Activated CD4-positive, alpha-beta memory T cell treated with anti-CD3 and anti-CD28 coated beads for 36 hours (primary cell): Measurements from ENCODE around the gene GRPR. TPM values are rescaled to one million over a fixed set of nuclear protein-coding genes. Genes with fewer than 3 reads are reported as not detected.
"Not testable (repeated sequence)": the region's sequence is repeated elsewhere in the genome, so short reads cannot be mapped to it uniquely, and the experiment has no call there.

Experiments
- CTCF ChIA-PET: fragments of 350-600 bp; sonication (Branson Sonifier 250); formaldehyde crosslinking; loops from one replicate; lab custom pipeline; 2021; ENCODE audit warnings: antibody characterized with exemption, inconsistent platforms; lab: Charles Lee
- POLR2A ChIA-PET: fragments of 350-600 bp; sonication (Branson Sonifier 250); formaldehyde crosslinking; loops from one replicate; lab custom pipeline; 2021; ENCODE audit warnings: antibody characterized with exemption; lab: Charles Lee
- DNase-seq: peaks from one replicate; pipeline ENCODE4 v3.0.0-alpha.2; 2020
- H3K27ac Mint-ChIP-seq: one replicate; pipeline ENCODE4 v1.8.0; 2021; ENCODE audit warnings: mixed read lengths
- H3K27me3 Mint-ChIP-seq: one replicate; pipeline ENCODE4 v1.8.0; 2021; ENCODE audit warnings: mixed read lengths
- H3K36me3 Mint-ChIP-seq: one replicate; pipeline ENCODE4 v1.8.0; 2021; ENCODE audit warnings: mixed read lengths
- H3K4me1 Mint-ChIP-seq: one replicate; pipeline ENCODE4 v1.8.0; 2021; ENCODE audit warnings: low read depth, mixed read lengths
- H3K4me3 Mint-ChIP-seq: one replicate; pipeline ENCODE4 v1.8.0; 2021; ENCODE audit warnings: mild to moderate bottlenecking, mixed read lengths
- H3K9me3 Mint-ChIP-seq: one replicate; pipeline ENCODE4 v1.8.0; 2021; ENCODE audit warnings: mixed read lengths
- intact Hi-C: fragments of 100-400 bp; cut with micrococcal nuclease; formaldehyde crosslinking; loops from one replicate; pipeline ENCODE4 v1.15.1; 2023
- total RNA-seq, 2 experiments: library from RNA; stranded (reverse); gene quantifications; one replicate each; pipeline ENCODE4 v1.2.3, GENCODE V29; 2021

Gene GRPR
- total RNA-seq, 2 experiments from 2014 or later = not detected

GRCh38 chrX:16162391-16162790 lies 39.0 kb downstream of the GRPR start:
- H3K4me3 Mint-ChIP-seq = no peak overlapping the region
- H3K27me3 Mint-ChIP-seq = no peaks in the 10 kb centered on the region
- intact Hi-C loops = no loop called here
- POLR2A ChIA-PET = no interaction called here
- no peak overlapping the region for H3K27ac Mint-ChIP-seq
- no peaks in the 10 kb centered on the region for H3K4me1 Mint-ChIP-seq
- no peaks in the 10 kb centered on the region for H3K9me3 Mint-ChIP-seq
- no peaks in the 10 kb centered on the region for H3K36me3 Mint-ChIP-seq
- CTCF ChIA-PET = no interaction called here
- DNase-seq = no peak

- H3K27ac Mint-ChIP-seq = no peak overlapping the region
- H3K27me3 Mint-ChIP-seq = no peaks in the 10 kb centered on the region
- H3K4me1 Mint-ChIP-seq = no peaks in the 10 kb centered on the region
- no peaks in the 10 kb centered on the region for H3K9me3 Mint-ChIP-seq
- no peak overlapping the region for H3K4me3 Mint-ChIP-seq
- POLR2A ChIA-PET = no interaction called here
- CTCF ChIA-PET = no interaction called here
- intact Hi-C loops = no loop called here
- DNase-seq = no peak
- no peaks in the 10 kb centered on the region for H3K36me3 Mint-ChIP-seq
Measured at GRCh38 chrX:16164748-16165147, 41.4 kb downstream of the GRPR start.

- Mint-ChIP-seq H3K27ac (no peak within 1 kb of the TSS), H3K27me3 (no peaks in the 10 kb centered on the region), H3K9me3 (no peaks in the 10 kb centered on the region), H3K4me3 (no peak within 1 kb of the TSS), H3K4me1 (no peaks in the 10 kb centered on the region), H3K36me3 (no peaks in the 10 kb centered on the region)
- POLR2A ChIA-PET = no interaction called here
- CTCF ChIA-PET = no interaction called here
- no peak for DNase-seq
- intact Hi-C loops = no loop called here
Measured at GRCh38 chrX:16167181-16167580, 43.8 kb downstream of the GRPR start, which contains the start of gene MAGEB17. Gene MAGEB17, plus strand, starts transcription at chrX:16167481. Its CDS starts 2,902 bp downstream, at chrX:16170383.

- no peaks in the 10 kb centered on the region for H3K9me3 Mint-ChIP-seq
- H3K36me3 Mint-ChIP-seq = no peaks in the 10 kb centered on the region
- no peaks in the 10 kb centered on the region for H3K4me1 Mint-ChIP-seq
- no peaks in the 10 kb centered on the region for H3K27me3 Mint-ChIP-seq
- DNase-seq = no peak
- no peak overlapping the region for H3K27ac Mint-ChIP-seq
- ChIA-PET CTCF (no interaction called here), POLR2A (no interaction called here)
- H3K4me3 Mint-ChIP-seq = no peak overlapping the region
- intact Hi-C loops = no loop called here
Measured at GRCh38 chrX:16171039-16171438, 47.7 kb downstream of the GRPR start.

GRCh38 chrX:16171944-16172343 lies 48.6 kb downstream of the GRPR start:
- POLR2A ChIA-PET = no interaction called here
- no peak overlapping the region for H3K4me3 Mint-ChIP-seq
- no peaks in the 10 kb centered on the region for H3K27me3 Mint-ChIP-seq

GRCh38 chrX:16172391-16172790 lies 49.0 kb downstream of the GRPR start:
- intact Hi-C loops = no loop called here
- DNase-seq = no peak
- Mint-ChIP-seq H3K4me1 (no peaks in the 10 kb centered on the region), H3K27me3 (no peaks in the 10 kb centered on the region), H3K9me3 (no peaks in the 10 kb centered on the region), H3K4me3 (no peak overlapping the region), H3K27ac (no peak overlapping the region), H3K36me3 (no peaks in the 10 kb centered on the region)
- ChIA-PET POLR2A (no interaction called here), CTCF (no interaction called here)

More at GRCh38 chrX:16171944-16172343, 48.6 kb downstream of the GRPR start:
- no peak for DNase-seq
- Mint-ChIP-seq H3K9me3 (no peaks in the 10 kb centered on the region), H3K36me3 (no peaks in the 10 kb centered on the region), H3K27ac (no peak overlapping the region), H3K4me1 (no peaks in the 10 kb centered on the region)
- CTCF ChIA-PET = no interaction called here
- intact Hi-C loops = no loop called here

GRCh38 chrX:16175329-16176061 lies 52.1 kb downstream of the GRPR start:
- H3K27ac Mint-ChIP-seq = no peak overlapping the region
- H3K27me3 Mint-ChIP-seq = no peaks in the 10 kb centered on the region
- POLR2A ChIA-PET = no interaction called here
- CTCF ChIA-PET = no interaction called here
- no peak overlapping the region for H3K4me3 Mint-ChIP-seq
- intact Hi-C loops = no loop called here
- no peaks in the 10 kb centered on the region for H3K36me3 Mint-ChIP-seq
- DNase-seq = no peak
- no peaks in the 10 kb centered on the region for H3K4me1 Mint-ChIP-seq
- H3K9me3 Mint-ChIP-seq = no peaks in the 10 kb centered on the region

GRCh38 chrX:16177260-16177659 lies 53.9 kb downstream of the GRPR start:
- no peaks in the 10 kb centered on the region for H3K36me3 Mint-ChIP-seq
- H3K4me1 Mint-ChIP-seq = no peaks in the 10 kb centered on the region
- ChIA-PET POLR2A (no interaction called here), CTCF (no interaction called here)
- no peak overlapping the region for H3K4me3 Mint-ChIP-seq
- H3K9me3 Mint-ChIP-seq = no peaks in the 10 kb centered on the region
- no peak overlapping the region for H3K27ac Mint-ChIP-seq
- H3K27me3 Mint-ChIP-seq = no peaks in the 10 kb centered on the region
- intact Hi-C loops = no loop called here
- no peak for DNase-seq

- H3K4me1 Mint-ChIP-seq, H3K27ac Mint-ChIP-seq, DNase-seq, H3K27me3 Mint-ChIP-seq, CTCF ChIA-PET, H3K4me3 Mint-ChIP-seq, intact Hi-C loops, H3K36me3 Mint-ChIP-seq, H3K9me3 Mint-ChIP-seq, POLR2A ChIA-PET: not testable (repeated sequence)
Measured at GRCh38 chrX:16183843-16184242, 60.5 kb downstream of the GRPR start.

- Mint-ChIP-seq H3K27ac (no peak overlapping the region), H3K36me3 (no peaks in the 10 kb centered on the region), H3K4me3 (no peak overlapping the region), H3K4me1 (peaks cover 2% of the 10 kb centered on the region), H3K9me3 (no peaks in the 10 kb centered on the region), H3K27me3 (peaks cover 4% of the 10 kb centered on the region)
- DNase-seq = peak; percentile 8
- intact Hi-C loops = no loop called here
- POLR2A ChIA-PET = no interaction called here
- CTCF ChIA-PET = no interaction called here
Measured at GRCh38 chrX:16185725-16186136, 62.4 kb downstream of the GRPR start.

GRCh38 chrX:16186380-16187007 lies 63.1 kb downstream of the GRPR start:
- DNase-seq = no peak
- H3K4me3 Mint-ChIP-seq = no peak overlapping the region
- CTCF ChIA-PET = no interaction called here
- H3K4me1 Mint-ChIP-seq = peaks cover 2% of the 10 kb centered on the region
- H3K27me3 Mint-ChIP-seq = peaks cover 4% of the 10 kb centered on the region
- POLR2A ChIA-PET = no interaction called here
- no peaks in the 10 kb centered on the region for H3K36me3 Mint-ChIP-seq
- no peak overlapping the region for H3K27ac Mint-ChIP-seq
- no peaks in the 10 kb centered on the region for H3K9me3 Mint-ChIP-seq
- intact Hi-C loops = no loop called here

- Mint-ChIP-seq H3K4me3 (no peak overlapping the region), H3K27ac (no peak overlapping the region), H3K36me3 (no peaks in the 10 kb centered on the region), H3K9me3 (no peaks in the 10 kb centered on the region), H3K4me1 (peaks cover 2% of the 10 kb centered on the region), H3K27me3 (peaks cover 7% of the 10 kb centered on the region)
- ChIA-PET POLR2A (no interaction called here), CTCF (interaction anchor here (1.0 kb wide), 1 partner anchor 249 kb away, joined by 3 read pairs; no protein-coding TSS in a partner anchor)
- intact Hi-C loops = no loop called here
- DNase-seq = no peak
Measured at GRCh38 chrX:16187024-16187760, 63.8 kb downstream of the GRPR start.
